HG03135 (cell line): ENCODE results near the gene COL20A1.

Source experiments
- ATAC-seq: cut with Tn5 transposase; IDR thresholded peaks from one replicate; pipeline ENCODE4 v1.9.1; 2021; ENCODE audit warnings: mild to moderate bottlenecking, moderate library complexity; ENCODE audit not compliant: unreplicated experiment

The COL20A1 gene

DNA sequence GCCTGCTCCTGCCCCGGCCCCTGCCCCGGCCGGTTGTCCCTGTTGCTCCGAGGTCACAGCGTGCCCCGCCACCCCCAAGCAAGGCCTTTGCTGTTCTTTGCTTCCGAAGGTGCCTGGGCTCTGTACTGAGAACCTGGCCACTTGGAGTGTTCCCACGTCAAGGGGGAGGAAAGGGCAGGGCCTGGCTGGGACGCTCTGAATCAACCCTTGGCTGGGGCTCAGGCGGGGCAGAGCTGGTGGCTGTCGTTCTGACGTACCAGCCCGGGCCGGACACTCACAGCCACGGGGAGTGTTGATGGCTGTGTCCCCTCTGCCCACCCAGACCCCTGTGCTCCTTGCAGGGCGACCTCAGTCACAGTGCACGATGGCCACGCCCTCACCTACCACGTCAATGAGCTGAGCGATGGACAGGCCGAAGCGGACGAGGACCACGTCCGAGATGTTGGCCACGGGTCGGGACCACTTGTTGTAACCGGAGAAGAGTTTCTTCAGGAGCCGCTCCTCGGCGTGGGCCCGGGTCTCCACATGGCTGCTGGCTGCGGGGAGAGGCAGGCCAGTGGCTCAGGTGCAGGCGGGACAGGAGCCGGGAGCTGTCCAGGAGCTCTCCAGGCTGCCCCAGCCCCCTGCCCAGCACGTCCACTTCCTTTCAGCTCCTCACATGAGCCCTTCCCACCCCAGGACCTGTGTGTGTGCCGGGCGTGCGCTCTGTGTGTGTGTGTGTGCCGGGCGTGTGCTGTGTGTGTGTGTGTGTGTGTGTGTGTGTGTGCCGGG lies 66.4 kb downstream of the COL20A1 start:
- no peak for ATAC-seq

GRCh38 chr20:63359937-63360849 lies 67.2 kb downstream of the COL20A1 start:
- no peak for ATAC-seq

- no peak for ATAC-seq
These were observed 68.0 kb downstream of the COL20A1 start, which contains the start of gene CHRNA4 for GRCh38 chr20:63360850-63361518. CHRNA4 (minus strand) TSS chr20:63361349; CDS start chr20:63361165, 184 bp downstream.

DNA sequence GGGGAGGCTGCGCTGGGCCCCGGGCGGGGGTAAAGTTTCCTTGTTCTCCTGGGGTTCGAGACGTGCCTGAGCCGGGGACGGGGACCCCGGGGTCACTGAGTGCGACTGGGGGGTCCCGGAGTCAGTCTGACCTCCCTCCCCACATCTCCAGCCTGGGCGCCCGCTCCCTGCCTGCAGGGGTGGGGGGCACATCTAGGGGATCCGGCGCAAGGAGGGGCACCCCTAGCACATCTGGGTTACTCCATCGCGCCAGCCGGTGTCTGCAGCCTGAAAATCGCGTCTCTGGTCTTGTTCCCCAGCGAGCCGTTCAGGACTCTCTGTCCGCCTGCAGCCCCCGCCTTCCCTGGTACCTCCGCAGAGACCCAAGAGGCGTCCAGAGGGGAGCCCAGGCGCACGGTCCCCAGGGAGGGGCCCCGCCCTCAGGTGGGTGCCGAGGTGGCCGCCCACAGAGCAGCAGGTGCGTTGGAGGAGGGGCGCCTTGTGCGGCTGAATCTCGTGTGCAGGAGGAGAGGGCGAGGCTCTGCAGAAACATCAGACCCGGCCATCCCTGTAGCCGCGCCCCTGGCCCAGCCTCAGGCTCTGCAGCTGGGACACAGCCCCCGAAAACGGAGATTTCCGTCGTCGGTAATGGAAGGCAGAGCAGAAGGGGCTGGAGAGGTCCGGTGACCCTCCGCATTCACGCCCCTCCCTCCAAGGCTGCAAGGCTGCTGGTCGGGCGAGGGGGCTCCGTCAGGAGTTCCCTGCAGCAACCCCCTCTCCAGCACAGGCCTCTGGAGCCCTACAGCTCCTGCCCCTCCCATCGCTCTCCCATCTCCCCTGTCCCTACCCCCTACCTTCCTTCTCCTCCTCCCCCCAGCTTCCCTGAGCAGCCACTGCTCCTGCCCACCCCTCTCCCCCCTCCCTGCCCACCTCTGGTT lies 68.8 kb downstream of the COL20A1 start:
- ATAC-seq, result no peak

DNA sequence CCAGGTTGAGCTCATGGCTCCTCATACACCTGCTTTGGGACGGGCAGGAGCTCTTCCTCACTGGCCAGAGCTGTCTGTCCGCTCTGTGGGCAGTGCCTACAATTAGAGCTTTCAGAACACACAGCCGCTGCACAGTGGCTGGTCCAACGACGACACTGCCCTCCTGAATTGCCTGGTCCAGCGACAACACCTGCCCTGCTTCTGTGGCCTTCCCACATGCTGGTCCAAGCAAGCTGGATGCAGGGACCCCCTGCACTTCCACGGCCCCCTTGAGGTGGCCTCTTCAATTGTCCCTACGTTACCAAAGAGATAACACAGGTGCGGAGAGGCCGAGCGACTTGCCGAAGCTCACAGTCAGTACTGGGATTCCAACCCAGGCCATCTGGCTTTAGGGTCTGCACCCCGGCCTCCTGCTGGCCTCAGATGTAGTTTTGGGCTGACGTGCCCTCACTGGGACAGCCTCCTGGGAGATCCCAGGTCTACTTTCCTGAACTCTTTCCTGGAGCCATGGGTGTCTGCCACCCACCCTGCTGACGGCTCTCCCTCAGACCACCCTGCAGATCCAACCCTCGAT lies 69.5 kb downstream of the COL20A1 start:
- no peak for ATAC-seq

DNA sequence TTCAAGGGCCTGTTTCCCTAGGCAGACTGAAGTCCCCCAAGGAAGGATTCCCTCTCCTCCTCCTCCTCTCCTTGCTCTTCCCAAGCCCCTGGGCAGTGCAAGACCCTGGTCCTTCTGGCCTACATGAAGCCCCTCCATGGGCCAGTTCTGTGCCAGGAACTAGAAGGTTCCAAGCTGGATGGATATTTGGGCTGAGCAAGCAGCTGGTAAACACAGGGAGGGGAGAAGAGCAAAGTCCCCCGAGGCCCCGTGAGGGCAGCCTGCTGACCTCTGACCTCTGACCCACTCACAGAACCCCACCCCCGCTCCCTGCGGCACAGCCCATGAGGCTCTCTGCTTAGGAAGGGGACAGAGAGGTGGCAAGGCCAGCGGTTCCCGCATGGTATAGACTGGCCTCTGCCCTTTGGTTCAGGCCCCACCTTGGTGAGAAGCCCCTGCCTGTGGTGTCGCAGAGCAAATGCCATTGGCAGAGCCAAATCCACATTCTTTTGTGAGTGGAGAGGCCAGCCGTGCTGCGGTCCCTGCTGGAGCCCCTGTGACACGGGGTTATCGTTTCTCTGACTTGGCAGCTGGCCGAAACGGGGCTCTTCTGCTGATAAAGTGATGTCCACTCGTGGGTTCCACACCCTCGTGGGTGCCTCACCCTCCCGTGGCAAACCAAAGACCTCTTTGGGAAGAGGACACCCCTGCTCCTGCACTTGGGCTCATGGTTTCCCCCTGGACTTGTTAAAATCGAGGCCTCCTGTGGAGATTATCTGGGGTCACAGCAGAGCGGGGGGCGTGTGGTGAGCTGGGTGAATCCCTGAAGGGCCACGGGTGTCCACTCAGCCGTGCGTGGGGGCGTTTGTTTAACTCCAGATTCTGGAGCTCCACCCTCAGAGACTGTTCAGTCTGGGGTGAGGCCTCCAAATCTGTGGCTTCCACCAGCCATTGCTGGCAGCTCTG lies 70.3 kb downstream of the COL20A1 start:
- ATAC-seq, result no peak

GRCh38 chr20:63363981-63364561 lies 71.1 kb downstream of the COL20A1 start:
- no peak for ATAC-seq

DNA sequence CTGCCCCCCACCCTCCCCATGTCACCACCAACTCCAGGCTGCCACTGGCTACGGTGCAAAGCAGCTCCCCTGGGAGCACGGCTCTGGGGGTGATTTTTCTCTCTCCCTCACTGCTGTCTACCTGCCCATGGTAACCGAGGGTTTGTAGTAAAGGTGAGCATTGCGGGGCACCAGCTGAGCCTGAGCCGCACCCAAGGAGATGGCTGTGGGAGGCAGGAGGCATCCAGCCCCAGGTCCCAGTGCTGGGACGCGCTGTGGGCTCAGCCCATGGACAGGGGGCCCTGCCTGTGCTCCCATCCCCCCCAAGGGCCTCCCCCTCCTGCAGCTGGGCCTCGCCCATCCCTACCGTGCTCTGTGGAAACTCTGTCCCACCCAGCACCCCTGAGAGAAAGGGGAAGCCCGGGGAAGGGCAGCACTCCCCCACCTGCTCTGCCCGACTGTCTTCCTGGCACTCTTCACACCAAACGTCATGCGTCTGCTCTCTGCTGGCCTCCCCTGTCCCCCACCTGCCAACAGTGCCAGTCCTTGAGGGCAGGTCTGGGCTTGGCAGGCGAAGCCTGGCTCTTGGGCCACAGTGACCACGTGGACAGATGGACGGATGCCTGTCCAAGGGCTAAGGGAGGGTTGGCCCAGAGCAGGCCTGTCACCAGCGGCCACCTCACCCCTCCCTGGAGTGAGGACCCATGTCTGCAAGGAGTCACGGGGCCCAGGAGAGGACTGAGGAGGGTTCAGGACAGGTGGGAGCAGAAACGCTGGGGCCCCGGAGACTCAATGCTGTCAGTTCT lies 72.0 kb downstream of the COL20A1 start:
- ATAC-seq, result no peak

GRCh38 chr20:63365601-63366389 lies 72.8 kb downstream of the COL20A1 start:
- ATAC-seq, result no peak

GRCh38 chr20:63366390-63367365 lies 73.7 kb downstream of the COL20A1 start:
- ATAC-seq, result no peak

- no peak for ATAC-seq
These were observed 74.6 kb downstream of the COL20A1 start for GRCh38 chr20:63367446-63368055.

DNA sequence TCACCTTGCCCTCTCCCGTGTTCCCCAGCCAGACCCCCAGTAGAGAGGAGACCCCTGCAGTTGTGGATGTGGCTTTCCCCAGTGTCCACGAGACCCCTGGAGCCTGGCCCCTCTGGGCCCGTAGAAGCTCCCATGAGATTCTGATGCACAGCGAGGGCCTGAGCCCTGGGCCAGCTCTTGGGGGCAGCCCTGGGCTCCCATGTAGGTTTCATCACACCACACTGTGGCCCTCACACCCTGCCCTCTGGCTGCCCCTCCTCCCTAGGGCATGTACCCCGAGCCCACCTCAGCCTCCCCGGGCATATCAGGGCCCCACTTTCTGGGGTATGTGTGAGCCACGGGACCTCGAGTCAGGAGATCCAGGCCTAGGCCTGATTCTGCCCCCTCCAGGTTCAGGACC lies 75.2 kb downstream of the COL20A1 start:
- no peak for ATAC-seq

DNA sequence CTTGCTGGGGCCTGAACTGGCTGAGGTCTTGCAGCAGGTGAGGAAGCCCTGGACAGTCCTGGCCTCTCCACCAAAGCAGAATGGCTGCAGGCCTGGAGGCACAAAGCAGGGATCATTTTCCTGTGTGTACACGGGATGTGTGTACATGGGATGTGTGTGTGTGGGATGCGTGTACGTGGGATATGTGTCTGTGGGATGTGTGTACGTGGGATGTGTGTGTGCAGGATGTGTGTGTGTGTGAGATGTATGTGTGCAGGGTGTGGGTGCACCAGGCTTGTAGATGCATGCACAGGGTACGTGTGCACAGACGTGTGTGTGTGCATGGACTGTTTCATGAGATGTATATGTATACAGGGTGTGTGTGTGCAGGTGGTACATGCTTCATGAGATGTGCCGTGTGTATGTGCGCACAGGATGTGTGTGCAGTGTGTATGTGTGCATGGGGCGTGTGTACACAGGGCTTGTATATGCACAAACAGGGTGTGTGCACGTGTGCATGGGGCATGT lies 76.1 kb downstream of the COL20A1 start:
- no peak for ATAC-seq

DNA sequence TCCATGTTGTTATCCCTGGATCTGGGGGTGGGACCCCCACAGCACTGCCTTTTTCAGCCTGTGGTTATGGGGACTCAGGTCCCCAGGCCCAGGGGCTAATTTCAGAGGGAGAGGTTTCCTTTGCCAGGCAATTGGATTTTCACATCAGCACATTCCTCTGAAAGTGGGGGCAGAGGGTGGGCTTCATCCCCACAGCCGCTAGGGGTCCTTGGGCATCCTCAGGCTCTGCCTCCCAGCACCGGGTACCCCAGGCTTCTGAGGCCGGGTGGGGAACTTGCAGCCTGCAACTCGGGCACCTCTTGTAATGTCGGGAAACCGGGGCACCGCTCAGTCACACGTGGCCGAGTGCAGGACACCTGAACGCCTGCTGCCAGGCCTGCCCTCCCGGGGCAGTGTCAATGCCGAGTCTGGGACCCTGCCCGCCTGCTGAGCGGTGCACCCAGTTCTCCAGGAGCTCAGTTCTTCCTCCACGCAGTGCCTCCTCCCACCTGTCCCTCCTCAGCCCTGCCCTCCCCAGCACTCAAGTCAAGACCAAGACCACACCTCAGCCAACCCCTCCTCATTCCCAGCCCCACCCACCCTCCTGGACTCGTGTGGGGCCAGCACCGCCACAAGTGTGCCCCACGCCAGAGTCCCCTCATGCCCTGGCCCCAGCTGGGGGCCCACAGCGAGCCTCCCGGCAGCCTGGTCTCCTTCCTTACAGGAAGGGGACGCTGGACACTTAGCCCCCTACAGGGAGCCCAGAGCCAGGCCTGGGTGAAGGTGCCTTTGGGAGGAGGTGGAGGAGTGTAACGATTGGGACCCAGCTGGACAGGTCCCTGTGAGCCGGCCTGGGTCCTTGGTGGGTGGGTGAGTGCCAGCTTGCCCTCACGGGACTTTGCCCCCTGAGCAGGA lies 77.0 kb downstream of the COL20A1 start:
- no peak for ATAC-seq
